Stimulated activated CD4-positive, alpha-beta T cell treated with anti-CD3 and anti-CD28 coated beads, Interleukin-2, amount 100 ng/mL, for 4 hours (primary cell): ENCODE results near the gene CPZ.
"Not testable (repeated sequence)": the region's sequence is repeated elsewhere in the genome, so short reads cannot be mapped to it uniquely, and the experiment has no call there.

Experiments
- DNase-seq: peaks from one replicate; pipeline ENCODE4 v3.0.0-alpha.2; 2020; ENCODE audit warnings: low read depth

Gene CPZ

GRCh38 chr4:8612646-8613045 lies 20.1 kb downstream of the CPZ start:
- no peak for DNase-seq

- DNase-seq, result no peak
These were observed 21.1 kb downstream of the CPZ start for GRCh38 chr4:8613421-8614364.

DNA sequence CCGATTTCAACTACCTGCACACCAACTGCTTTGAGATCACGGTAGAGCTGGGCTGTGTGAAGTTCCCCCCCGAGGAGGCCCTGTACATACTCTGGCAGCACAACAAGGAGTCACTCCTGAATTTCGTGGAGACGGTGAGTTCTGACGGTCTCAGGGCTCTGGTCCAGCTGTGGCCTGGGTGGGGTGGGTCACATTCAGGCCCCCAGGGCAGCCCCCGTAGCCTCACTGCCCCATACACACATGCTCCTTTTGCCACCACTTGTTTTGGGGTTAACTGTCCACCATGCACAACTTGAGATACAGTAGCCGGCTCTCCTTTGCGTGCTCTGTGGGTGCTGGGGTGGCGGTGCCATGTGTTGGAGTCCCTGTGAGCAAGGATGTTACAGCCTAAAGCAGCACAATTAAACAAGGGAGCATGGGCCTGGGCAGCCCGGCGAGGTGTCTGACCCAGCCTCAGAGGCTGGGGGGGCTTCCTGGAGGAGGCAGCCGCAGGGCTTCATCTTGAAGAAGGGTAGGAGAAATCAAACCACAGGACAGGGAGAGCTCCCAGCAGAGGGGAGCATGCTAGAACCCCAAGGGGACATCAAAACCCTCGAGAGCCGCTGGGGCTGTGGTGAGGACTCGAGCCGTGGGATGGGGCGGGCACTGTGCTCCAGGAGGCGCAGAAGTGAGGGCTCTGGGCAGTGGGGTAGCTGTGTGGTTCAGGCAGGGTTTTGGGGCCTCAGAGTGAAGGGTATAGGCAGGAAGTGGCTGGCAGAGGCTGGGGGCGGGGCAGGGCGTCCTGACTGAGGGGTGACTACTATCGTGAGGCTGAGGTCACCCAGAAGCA lies 22.0 kb downstream of the CPZ start:
- DNase-seq, result no peak

GRCh38 chr4:8615366-8615765 lies 22.8 kb downstream of the CPZ start:
- DNase-seq, result no peak

- no peak for DNase-seq
These were observed 23.6 kb downstream of the CPZ start for GRCh38 chr4:8615921-8616787.

DNA sequence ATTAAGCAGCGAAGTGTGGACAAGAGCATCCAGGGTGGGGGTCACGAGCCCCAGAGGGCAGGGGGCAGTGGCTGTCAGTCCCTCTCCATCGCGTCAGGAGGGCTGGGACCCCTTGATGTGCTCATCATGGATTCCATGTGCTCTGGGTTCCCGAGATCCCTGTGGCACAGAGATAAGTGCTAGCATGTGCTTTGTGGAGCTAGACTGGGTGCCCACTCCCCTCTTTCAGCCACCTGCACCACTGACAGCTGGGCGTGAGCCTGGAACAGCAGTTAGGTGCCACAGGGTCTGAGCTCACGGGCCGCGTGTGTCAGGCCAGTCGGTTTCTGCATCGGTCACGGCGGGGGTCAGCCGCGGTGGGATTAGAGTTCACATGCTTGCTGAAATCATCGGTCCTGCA lies 24.3 kb downstream of the CPZ start:
- no peak for DNase-seq

- no peak for DNase-seq
These were observed 25.0 kb downstream of the CPZ start for GRCh38 chr4:8617486-8618040.

GRCh38 chr4:8618421-8618820 lies 25.9 kb downstream of the CPZ start:
- DNase-seq, result no peak

DNA sequence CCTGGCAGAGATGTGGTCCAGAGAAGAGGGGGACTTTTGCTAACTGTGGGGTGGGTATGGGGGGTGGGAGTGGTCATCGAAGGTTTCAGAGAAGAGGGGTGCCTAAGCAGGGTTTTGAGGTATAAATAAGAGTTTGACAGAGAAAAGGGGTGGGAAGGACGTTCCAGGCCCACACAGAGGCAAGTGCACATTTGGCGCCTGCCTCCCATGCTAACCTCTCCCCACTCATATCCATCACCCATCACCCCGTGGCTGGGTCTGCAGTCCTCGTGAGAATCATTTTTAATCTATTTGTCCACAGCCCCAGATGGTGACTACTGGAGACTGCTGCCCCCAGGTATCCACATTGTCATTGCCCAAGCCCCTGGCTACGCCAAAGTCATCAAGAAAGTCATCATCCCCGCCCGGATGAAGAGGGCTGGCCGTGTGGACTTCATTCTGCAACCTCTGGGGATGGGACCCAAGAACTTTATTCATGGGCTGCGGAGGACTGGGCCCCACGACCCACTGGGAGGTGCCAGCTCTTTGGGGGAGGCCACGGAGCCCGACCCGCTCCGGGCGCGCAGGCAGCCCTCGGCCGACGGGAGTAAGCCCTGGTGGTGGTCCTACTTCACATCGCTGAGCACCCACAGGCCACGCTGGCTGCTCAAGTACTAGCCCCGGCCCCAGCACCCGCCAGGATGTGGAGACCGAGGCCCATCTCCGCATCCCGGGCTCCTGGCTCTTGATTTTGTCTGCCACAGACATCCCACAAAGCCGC lies 26.6 kb downstream of the CPZ start:
- no peak for DNase-seq

GRCh38 chr4:8621135-8621534 lies 28.6 kb downstream of the CPZ start:
- not testable (repeated sequence) for DNase-seq

DNA sequence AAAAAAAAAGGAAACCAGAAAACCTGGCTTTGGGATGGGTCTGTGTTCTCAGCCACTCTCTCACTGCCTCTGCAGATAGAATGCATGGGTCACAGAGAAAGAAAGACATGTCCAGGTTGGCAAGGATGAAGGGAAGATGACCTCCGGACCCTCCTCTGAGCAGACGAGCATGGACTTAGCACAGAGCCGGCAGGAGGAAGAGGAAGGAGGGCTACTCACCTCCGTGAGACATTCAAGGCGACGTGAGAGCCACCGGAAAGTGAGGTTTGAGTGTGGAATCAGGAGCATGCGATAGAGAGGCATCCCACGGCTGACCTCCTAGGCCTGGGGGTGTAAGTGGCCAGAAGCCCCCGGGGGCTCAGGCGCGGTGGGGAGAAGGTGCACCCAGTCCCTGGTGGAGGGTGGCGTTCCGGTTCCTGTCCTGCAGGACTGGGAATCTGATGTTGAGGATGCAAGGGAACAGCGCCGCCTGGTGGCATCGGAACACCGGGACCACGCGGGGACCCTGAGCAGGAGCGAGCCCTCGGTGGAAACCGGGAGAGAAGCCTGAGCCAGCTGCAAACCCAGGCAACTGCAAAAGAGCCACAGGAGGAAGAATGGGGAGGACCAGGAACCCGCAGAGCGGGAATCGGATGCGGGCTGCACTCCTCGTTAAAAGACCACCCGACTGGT lies 32.2 kb downstream of the CPZ start:
- DNase-seq, result not testable (repeated sequence)

GRCh38 chr4:8630240-8630905 lies 37.8 kb downstream of the CPZ start:
- DNase-seq, result not testable (repeated sequence)

- DNase-seq, result not testable (repeated sequence)
These were observed 39.3 kb downstream of the CPZ start for GRCh38 chr4:8631896-8632295.

- DNase-seq, result not testable (repeated sequence)
These were observed 42.2 kb downstream of the CPZ start for GRCh38 chr4:8634773-8635172.

- DNase-seq, result not testable (repeated sequence)
These were observed 43.5 kb downstream of the CPZ start for GRCh38 chr4:8635897-8636554.

DNA sequence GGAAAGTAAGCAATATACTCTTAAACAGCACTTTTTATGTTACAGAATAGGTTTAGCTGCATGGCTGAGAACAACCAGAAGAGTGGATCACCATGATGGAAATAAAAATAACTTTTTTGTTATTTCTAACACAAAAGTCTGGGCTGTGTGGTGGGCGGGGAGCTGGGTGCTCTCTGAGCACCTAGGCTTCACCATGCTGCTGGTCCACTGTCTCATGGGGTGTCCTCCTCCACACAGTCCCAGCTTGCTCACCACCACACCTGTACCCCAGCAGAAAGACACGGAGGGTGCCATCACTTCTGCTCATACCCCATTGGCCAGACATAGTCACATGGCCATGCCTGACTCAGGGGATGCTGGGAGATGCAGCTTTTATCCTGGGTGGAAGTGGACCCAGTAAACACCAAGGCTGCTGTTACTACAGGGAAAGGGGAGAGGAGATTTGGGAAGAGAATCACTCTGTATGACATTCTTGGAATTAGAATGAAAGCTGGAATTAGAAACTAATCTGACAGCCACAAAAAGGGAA lies 45.0 kb downstream of the CPZ start:
- DNase-seq, result no peak

GRCh38 chr4:8639021-8639420 lies 46.5 kb downstream of the CPZ start:
- DNase-seq, result no peak

GRCh38 chr4:8639777-8640720 lies 47.5 kb downstream of the CPZ start:
- no peak for DNase-seq
